ENCODE measurements around the gene SIX1.

SIX1 gene

GRCh38 chr14:60648934-60649874 lies at the start of gene SIX1:
Gene SIX1 (minus strand): TSS chr14:60649477. CDS start chr14:60649189, 288 bp downstream.
- peak in 18 of 51 donors; percentile 5 to 51 (median 28) for DNase-seq

- no peak for DNase-seq
These were observed 46.0 kb upstream of the SIX1 start for GRCh38 chr14:60695327-60695726.

- DNase-seq, result no peak
These were observed 42.3 kb upstream of the SIX1 start for GRCh38 chr14:60691383-60692113.

DNA sequence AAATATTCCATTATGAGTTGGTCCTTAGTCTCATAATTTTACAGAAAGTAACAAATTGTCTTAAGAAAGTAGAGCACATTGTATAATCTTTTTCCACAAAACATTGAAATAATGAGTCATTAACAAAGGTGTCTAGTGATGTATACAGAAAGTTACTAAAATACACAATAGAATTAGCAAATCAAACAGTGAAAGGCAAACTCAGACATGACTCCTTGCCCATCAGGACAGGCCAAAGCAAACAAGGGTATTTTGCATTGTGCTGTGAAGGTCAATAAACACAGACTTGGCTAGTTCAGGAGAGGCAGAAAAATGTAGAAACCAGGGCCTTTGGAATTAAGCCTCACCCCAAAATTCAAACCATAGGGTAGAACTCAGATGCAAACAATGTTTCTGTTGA lies 37.6 kb upstream of the SIX1 start:
- no peak for DNase-seq

GRCh38 chr14:60684203-60684602 lies 34.9 kb upstream of the SIX1 start:
- DNase-seq, result no peak

- no peak for DNase-seq
These were observed 32.0 kb upstream of the SIX1 start for GRCh38 chr14:60681271-60681670.

DNA sequence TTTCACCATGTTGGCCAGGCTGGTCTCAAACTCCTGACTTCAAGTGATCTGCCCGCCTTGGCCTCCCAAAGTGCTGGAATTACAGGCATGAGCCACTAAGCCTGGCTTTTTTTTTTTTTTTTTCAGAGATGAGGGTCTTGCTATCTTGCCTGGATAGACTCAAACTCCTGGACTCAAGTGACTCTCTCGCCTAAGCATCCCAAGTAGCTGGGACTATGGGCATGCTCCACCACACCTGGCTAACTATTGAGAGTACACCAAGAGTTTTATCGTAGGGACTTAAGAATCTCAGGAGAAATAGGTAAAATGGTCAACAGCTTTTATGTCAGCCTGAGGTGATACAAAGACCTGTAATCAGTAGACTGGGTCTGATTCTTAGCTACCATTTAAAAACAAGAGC lies 31.2 kb upstream of the SIX1 start:
- DNase-seq, result no peak

GRCh38 chr14:60679566-60680258 lies 30.4 kb upstream of the SIX1 start:
- DNase-seq, result no peak

DNA sequence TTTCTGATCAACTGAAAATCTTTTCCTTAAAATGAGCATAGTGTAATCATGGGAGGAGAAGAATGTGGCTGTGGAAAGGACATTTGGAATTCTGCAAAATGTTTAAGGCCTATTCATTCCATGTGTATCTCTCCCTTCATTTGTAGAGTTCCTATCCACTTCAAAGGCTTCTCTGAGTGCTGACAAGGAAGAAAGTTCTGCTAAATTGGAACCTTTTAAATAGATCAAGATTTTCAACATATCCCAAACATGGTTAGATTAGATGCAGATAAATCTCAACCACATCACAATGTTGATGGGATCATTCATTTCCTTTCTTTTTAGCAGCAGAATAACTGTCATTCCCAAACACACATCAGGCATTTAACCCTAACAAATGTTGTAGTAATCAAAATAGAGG lies 28.4 kb upstream of the SIX1 start:
- no peak for DNase-seq

GRCh38 chr14:60670989-60671388 lies 21.7 kb upstream of the SIX1 start:
- DNase-seq, result no peak

- no peak for DNase-seq
These were observed 19.3 kb upstream of the SIX1 start for GRCh38 chr14:60668431-60669112.

GRCh38 chr14:60665177-60665550 lies 15.9 kb upstream of the SIX1 start:
- DNase-seq, result no peak

DNA sequence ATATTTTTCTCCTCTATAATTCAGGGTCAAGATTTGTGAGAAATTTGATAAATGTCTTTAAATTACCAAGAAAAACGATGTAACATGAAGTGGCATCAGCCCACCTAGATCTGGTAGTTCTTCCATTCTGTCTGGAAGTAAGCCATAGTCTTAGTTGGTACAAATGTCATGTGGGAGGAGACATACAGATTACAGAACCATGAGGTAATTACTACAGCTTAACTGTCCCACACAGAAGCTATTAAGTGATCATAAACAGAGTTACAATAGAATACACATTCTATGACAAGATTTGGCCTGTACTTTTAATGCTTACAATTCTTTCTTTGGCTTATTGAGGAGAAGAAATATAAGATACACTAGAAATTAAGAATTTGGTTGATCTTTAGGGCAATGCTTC lies 13.7 kb upstream of the SIX1 start:
- DNase-seq, result no peak

DNA sequence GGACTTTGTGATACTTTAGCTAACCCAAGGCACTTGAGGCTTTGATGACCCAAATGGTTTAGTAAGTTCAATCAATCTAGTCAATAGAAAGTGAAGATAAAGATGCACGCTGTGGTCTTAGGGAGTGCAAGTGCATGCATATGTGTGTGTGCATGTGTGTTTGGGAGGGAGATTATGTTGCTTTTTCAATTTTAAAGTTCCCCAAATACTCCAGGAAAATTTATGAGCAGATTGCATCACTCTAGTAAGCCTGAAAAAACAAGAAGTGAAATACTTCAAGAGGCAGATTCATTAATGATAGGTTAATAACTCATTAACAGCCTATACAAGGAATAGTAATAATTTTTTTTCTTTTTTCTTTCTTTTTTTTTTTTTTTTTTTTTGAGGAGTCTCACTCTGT lies 12.4 kb upstream of the SIX1 start:
- DNase-seq, result no peak

- DNase-seq, result no peak
These were observed 9.8 kb upstream of the SIX1 start for GRCh38 chr14:60658909-60659585.

DNA sequence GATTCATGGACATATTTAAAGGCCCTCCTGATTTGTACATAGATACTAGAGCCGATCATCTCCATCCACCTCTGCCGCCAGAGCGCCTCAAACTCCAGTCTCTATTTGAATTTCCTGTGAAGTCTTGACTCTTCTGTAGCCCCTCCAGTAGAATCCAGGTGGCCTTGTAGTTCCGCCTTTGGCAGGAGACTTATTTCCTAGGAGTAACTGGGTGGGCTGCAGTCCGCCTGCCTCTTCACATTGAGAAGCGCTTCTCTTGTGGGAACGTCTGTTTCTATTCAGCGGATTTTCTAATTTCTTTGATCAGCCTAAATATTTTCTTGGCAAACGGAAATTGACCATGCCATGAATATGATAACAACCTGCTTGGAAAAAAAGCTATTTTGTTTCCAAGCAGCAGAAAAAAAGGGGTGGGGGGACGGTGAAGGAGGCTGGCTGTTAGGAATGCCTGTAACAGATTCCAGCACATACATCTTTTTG lies 9.0 kb upstream of the SIX1 start:
- DNase-seq, result no peak

- no peak for DNase-seq
These were observed 8.4 kb upstream of the SIX1 start for GRCh38 chr14:60657456-60658210.

DNA sequence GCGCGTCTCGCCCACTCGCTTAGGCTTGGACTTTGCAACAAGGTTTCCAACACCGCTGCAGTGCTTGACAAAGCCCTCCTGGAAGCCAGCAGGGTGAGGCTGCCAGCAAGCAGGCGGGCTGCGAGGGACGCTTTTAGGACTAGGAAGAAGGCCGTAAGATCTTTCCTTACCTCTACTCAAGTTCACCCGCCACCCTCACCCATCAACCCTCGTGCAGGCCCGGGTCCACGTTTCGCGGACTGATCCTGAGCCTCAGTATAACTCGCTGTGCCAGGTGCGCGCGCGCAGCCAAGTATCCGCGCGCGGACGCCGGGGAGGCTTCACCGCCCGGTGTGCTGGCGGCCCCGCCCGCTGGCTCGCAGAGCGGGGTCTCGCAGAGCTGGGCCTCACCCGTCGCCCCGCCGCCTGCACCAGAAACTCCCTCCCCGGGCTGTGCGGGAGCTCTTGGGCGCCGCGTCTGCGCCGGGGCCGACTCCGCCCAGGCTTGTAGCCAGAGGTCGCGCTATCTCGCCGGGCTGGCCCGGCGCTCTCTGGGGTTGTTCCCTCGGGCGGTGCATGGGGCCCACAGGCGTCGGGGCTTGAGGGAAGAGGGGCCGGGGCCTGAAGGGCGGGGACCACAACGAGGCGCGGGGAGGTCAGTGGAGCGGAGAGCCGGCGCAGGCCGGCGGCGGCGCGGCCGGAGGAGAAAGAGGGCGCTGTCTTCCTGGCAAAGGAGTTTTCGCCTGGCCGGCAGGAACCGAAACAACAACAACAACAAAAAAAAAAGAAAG lies 7.6 kb upstream of the SIX1 start:
- DNase-seq, result peak in 10 of 51 donors; percentile 4 to 27 (median 11)
